K562 (cell line): ENCODE data around the gene DCLK1. TPM values are rescaled to one million over a fixed set of nuclear protein-coding genes. Genes with fewer than 3 reads are reported as not detected.

Experiments used
- ATAC-seq: fragments of 200-7000 bp; cut with Tn5 transposase; 3 replicates; pipeline ENCODE4 v1.9.1; 2020; ENCODE audit warnings: moderate library complexity
- BruUV-seq: library from RNA; stranded (reverse); fragments of 400-500 nt; replicated peaks from 2 replicates; lab custom pipeline; 2021; lab: Mats Ljungman, UMichigan
- CTCF ChIA-PET: fragments of 300-600 bp; formaldehyde crosslinking; extraction: SDS; loops from one replicate; lab custom pipeline; 2021; ENCODE audit warnings: low intra/inter-chr PET ratio; lab: Yijun Ruan, JAX
- POLR2A ChIA-PET: fragments of 300-600, 350-650 bp; sonication (Branson Sonifier 250); formaldehyde crosslinking; extraction: SDS; loops from one replicate; lab custom pipeline; 2021; ENCODE audit warnings: antibody characterized with exemption, inconsistent platforms; lab: Yijun Ruan, JAX
- DNase-seq, 4 experiments: peaks; one replicate each; pipeline versions ENCODE4 v3.0.0 to v3.0.0-alpha.2; 2011 to 2018; ENCODE audit warnings: low spot score in 3 of 4, mixed read lengths in 3 of 4; ENCODE audit errors: extremely low read depth in 1 of 4
- FAIRE-seq: peaks from 2 replicates; lab custom pipeline; 2011; peaks lifted over from hg19 to GRCh38; lab: Jason Lieb, UNC
- H2AFZ ChIP-seq: 2 replicates; pipeline ENCODE4 v1.6.0; 2011; ENCODE audit warnings: low read depth, low read length, control low read depth, inconsistent platforms
- H3K27ac ChIP-seq: fragments of 200-600 bp; 3 replicates; pipeline ENCODE4 v1.8.0; 2011; ENCODE audit warnings: low read depth, mild to moderate bottlenecking, control low read depth, inconsistent platforms, low read length, moderate library complexity, mixed read lengths; ENCODE audit errors: extremely low read depth
- H3K27me3 ChIP-seq, 2 experiments: fragments of 300-600 bp in 1 of 2; 2 replicates in 1 of 2; 3 replicates in 1 of 2; pipeline versions ENCODE4 v1.6.0 to v1.8.0; 2011; ENCODE audit warnings: inconsistent platforms in 2 of 2, low read length in 2 of 2, mild to moderate bottlenecking in 1 of 2, mixed read lengths in 1 of 2, moderate library complexity in 1 of 2; ENCODE audit not compliant: control insufficient read depth in 2 of 2, insufficient read depth in 2 of 2
- H3K36me3 ChIP-seq: fragments of 300-600 bp; 3 replicates; pipeline ENCODE4 v1.8.0; 2011; ENCODE audit warnings: mild to moderate bottlenecking, low read length, inconsistent platforms; ENCODE audit not compliant: control insufficient read depth, insufficient read depth
- H3K4me1 ChIP-seq, 2 experiments: fragments of 200-600 bp in 1 of 2; replicated peaks in 1 of 2; 2 replicates in 1 of 2; 3 replicates in 1 of 2; pipeline versions ENCODE4 v1.5.1 to v1.8.0; 2011; ENCODE audit warnings: inconsistent platforms in 2 of 2, low read length in 2 of 2, mild to moderate bottlenecking in 1 of 2, mixed read lengths in 1 of 2, moderate library complexity in 1 of 2; ENCODE audit not compliant: control insufficient read depth in 2 of 2, insufficient read depth in 2 of 2
- H3K4me2 ChIP-seq: 2 replicates; pipeline ENCODE4 v1.6.1; 2011; ENCODE audit warnings: low read length, control low read depth, inconsistent platforms, mixed read lengths; ENCODE audit not compliant: insufficient read depth
- H3K4me3 ChIP-seq: fragments of 200-600 bp; sonication (generic), shearing (Covaris generic); 2 replicates; pipeline ENCODE4 v1.5.1; 2016; ENCODE audit warnings: control low read depth, inconsistent platforms
- H3K79me2 ChIP-seq: fragments of 200-600 bp; 3 replicates; pipeline ENCODE4 v1.8.0; 2011; ENCODE audit warnings: low read length, inconsistent platforms; ENCODE audit not compliant: control insufficient read depth, insufficient read depth
- H3K9ac ChIP-seq, 2 experiments: 2 replicates each; pipeline versions ENCODE4 v1.6.0 to v1.6.1; 2011; ENCODE audit warnings: low read depth in 2 of 2, low read length in 2 of 2, control low read depth in 1 of 2, inconsistent platforms in 1 of 2, mild to moderate bottlenecking in 1 of 2, mixed read lengths in 1 of 2; ENCODE audit not compliant: insufficient read depth in 1 of 2
- H3K9me1 ChIP-seq: one replicate; pipeline ENCODE4 v1.6.0; 2011; ENCODE audit warnings: inconsistent platforms, mild to moderate bottlenecking, low read length, moderate library complexity; ENCODE audit not compliant: control insufficient read depth, insufficient read depth
- H3K9me3 ChIP-seq: replicated peaks from 2 replicates; pipeline ENCODE4 v1.5.1; 2011; ENCODE audit warnings: low read depth, low read length, inconsistent platforms; ENCODE audit not compliant: control insufficient read depth, insufficient read depth
- H4K20me1 ChIP-seq: replicated peaks from 2 replicates; pipeline ENCODE4 v1.6.1; 2011; ENCODE audit warnings: low read length, inconsistent platforms, mixed read lengths; ENCODE audit not compliant: control insufficient read depth, insufficient read depth
- ATF2 ChIP-seq: sonication (generic); formaldehyde crosslinking; IDR thresholded peaks from 2 replicates; pipeline ENCODE4 v1.8.1; 2022; ENCODE audit warnings: missing genetic modification reagents
- BRD4 ChIP-seq: fragments of 200-600 bp; sonication (generic); IDR thresholded peaks from 2 replicates; pipeline ENCODE4 v1.6.1; 2017; ENCODE audit warnings: inconsistent platforms
- CCNT2 ChIP-seq: IDR thresholded peaks from 2 replicates; pipeline ENCODE4 v1.6.1; 2011; ENCODE audit warnings: borderline replicate concordance, low read depth, mild to moderate bottlenecking, moderate library complexity, mixed read lengths, low read length; ENCODE audit not compliant: insufficient read length; ENCODE audit errors: extremely low read depth
- ELF1 ChIP-seq: fragments of 200-800 bp; sonication (Bioruptor generic); IDR thresholded peaks from 2 replicates; pipeline ENCODE4 v1.6.1; 2016; ENCODE audit warnings: missing genetic modification characterization, missing compliant biosample characterization
- LCOR ChIP-seq: sonication (generic); formaldehyde crosslinking; IDR thresholded peaks from 2 replicates; pipeline ENCODE4 v1.8.0; 2022; ENCODE audit warnings: mild to moderate bottlenecking, missing genetic modification reagents
- MCM2 ChIP-seq: fragments of 450-650 bp; IDR thresholded peaks from 2 replicates; pipeline ENCODE4 v1.6.1; 2017; ENCODE audit warnings: low read depth, mild to moderate bottlenecking
- MED1 ChIP-seq: sonication (generic); formaldehyde crosslinking; IDR thresholded peaks from 2 replicates; pipeline ENCODE4 v1.8.1; 2023; ENCODE audit warnings: missing genetic modification reagents, borderline replicate concordance
- MTA3 ChIP-seq: fragments of 450-650 bp; formaldehyde crosslinking; IDR thresholded peaks from 2 replicates; pipeline ENCODE4 v1.6.1; 2017; ENCODE audit warnings: mild to moderate bottlenecking, borderline replicate concordance
- NUFIP1 ChIP-seq: fragments of 450-650 bp; IDR thresholded peaks from 2 replicates; pipeline ENCODE4 v1.6.1; 2018; ENCODE audit not compliant: partially characterized antibody
- PCBP1 ChIP-seq: fragments of 200-400 bp; formaldehyde crosslinking; IDR thresholded peaks from 2 replicates; pipeline ENCODE4 v1.6.1; 2018; ENCODE audit warnings: mild to moderate bottlenecking, low read depth, low read length; ENCODE audit not compliant: poor library complexity, severe bottlenecking
- PCBP2 ChIP-seq: fragments of 200-400 bp; formaldehyde crosslinking; IDR thresholded peaks from 2 replicates; pipeline ENCODE4 v1.6.1; 2018; ENCODE audit warnings: low read length, low read depth, mild to moderate bottlenecking, moderate library complexity; ENCODE audit not compliant: poor library complexity, severe bottlenecking
- SRSF9 ChIP-seq: fragments of 200-400 bp; formaldehyde crosslinking; IDR thresholded peaks from 2 replicates; pipeline ENCODE4 v1.6.1; 2017; ENCODE audit warnings: low read depth, low read length, borderline replicate concordance
- THRB ChIP-seq: fragments of 450-650 bp; formaldehyde crosslinking; conservative IDR thresholded peaks from 2 replicates; pipeline ENCODE4 v1.4.0; 2022; ENCODE audit warnings: mild to moderate bottlenecking, missing genetic modification characterization
- ZBTB17 ChIP-seq: fragments of 450-650 bp; formaldehyde crosslinking; IDR thresholded peaks from 2 replicates; pipeline ENCODE4 v1.4.0; 2020; ENCODE audit warnings: mild to moderate bottlenecking
- ZNF282 ChIP-seq: sonication (generic); formaldehyde crosslinking; IDR thresholded peaks from 2 replicates; pipeline ENCODE4 v1.8.1; 2023; ENCODE audit warnings: missing genetic modification reagents
- ZNF668 ChIP-seq: fragments of 250-450 bp; sonication (Bioruptor Pico); IDR thresholded peaks from 2 replicates; pipeline ENCODE4 v1.8.0; 2022; ENCODE audit warnings: mild to moderate bottlenecking, inconsistent platforms
- WGBS: fragments of 100-300 bp; shearing (Covaris generic); methylation state at CpG from one replicate; pipeline ENCODE4 v1.1.6; 2016; ENCODE audit warnings: low coverage, mixed read lengths; ENCODE audit not compliant: insufficient coverage; ENCODE audit errors: missing lambda C conversion rate; 5-methylcytosine and 5-hydroxymethylcytosine counted together
- in situ Hi-C: fragments of 300-500 bp; cut with MboI; formaldehyde crosslinking; loops from 4 replicates; pipeline ENCODE4 v1.15.0; 2018; ENCODE audit warnings: inconsistent platforms, mixed read lengths
- intact Hi-C: fragments of 100-400 bp; cut with micrococcal nuclease; formaldehyde crosslinking; loops from 2 replicates; pipeline ENCODE4 v1.14.2; 2022
- polyA plus RNA-seq, 8 experiments: library from polyadenylated mRNA; depleted of rRNA in 4 of 8; stranded (reverse) in 5 of 8; unstranded in 3 of 8; fragments of >200 nt; fragmentation: Nextera tagmentation in 2 of 8; fragmentation: Illumina TruSeq in 1 of 8; extraction: Ambion mirVana in 2 of 8; extraction: Trizol in 1 of 8; gene quantifications; 2 replicates each; pipeline versions ENCODE4 v1.2.1 to v1.2.3, GENCODE V29; 2011 to 2014; ENCODE audit warnings: inconsistent platforms in 1 of 8, missing spikeins in 1 of 8
- total RNA-seq, 7 experiments: library from RNA; depleted of rRNA in 6 of 7; stranded (reverse); fragments of >200 nt in 6 of 7; fragmentation: Illumina TruSeq in 2 of 7; extraction: Trizol in 2 of 7; gene quantifications; 2 replicates each; pipeline versions ENCODE4 v1.2.1 to v1.2.3, GENCODE V29; 2011 to 2021; ENCODE audit warnings: low replicate concordance in 1 of 7
- TF ChIP-seq, protein P1 (sequence below): sonication (generic); formaldehyde crosslinking; IDR thresholded peaks from 2 replicates; pipeline ENCODE4 v1.8.1; 2023; ENCODE audit warnings: mild to moderate bottlenecking, missing genetic modification reagents, moderate library complexity

The DCLK1 gene
- total and polyA plus RNA-seq, 9 of the 15 experiments (the other 6 are each of a cell fraction or from before 2014, with no cell fraction given): 0.07 TPM; not detected in 8

- no peak for TF ChIP-seq MED1 (CRISPR knock-in tag)
- TF ChIP-seq THRB (CRISPR knock-in tag): no peak
- TF ChIP-seq, all 486 proteins: peak for 0
Measured at GRCh38 chr13:36154567-36155291, 23.5 kb upstream of the DCLK1 start (continued).

- no peak overlapping the region for H3K4me3 ChIP-seq
- intact Hi-C loops (no loop called here), in situ Hi-C loops (no loop called here)
- WGBS: 0% methylated on average over 1 of the region's 1 CpG
- FAIRE-seq (no peak), ATAC-seq (no peak), DNase-seq (no peak)
- H3K36me3 ChIP-seq: no peaks in the 10 kb centered on the region
- no peak for TF ChIP-seq LCOR (CRISPR knock-in tag)
- no peak for TF ChIP-seq ELF1 (tag)
- no peak for TF ChIP-seq BRD4
- no peak for TF ChIP-seq MCM2
- no peak for TF ChIP-seq PCBP1
- no peak for TF ChIP-seq MTA3
- TF ChIP-seq, protein P1, sequence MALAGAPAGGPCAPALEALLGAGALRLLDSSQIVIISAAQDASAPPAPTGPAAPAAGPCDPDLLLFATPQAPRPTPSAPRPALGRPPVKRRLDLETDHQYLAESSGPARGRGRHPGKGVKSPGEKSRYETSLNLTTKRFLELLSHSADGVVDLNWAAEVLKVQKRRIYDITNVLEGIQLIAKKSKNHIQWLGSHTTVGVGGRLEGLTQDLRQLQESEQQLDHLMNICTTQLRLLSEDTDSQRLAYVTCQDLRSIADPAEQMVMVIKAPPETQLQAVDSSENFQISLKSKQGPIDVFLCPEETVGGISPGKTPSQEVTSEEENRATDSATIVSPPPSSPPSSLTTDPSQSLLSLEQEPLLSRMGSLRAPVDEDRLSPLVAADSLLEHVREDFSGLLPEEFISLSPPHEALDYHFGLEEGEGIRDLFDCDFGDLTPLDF (CRISPR knock-in tag): no peak
- TF ChIP-seq NUFIP1: no peak
- no peak for TF ChIP-seq ZNF282
- TF ChIP-seq ZNF668 (CRISPR knock-in tag): no peak
- TF ChIP-seq SRSF9: no peak
- no peak for TF ChIP-seq CCNT2
- TF ChIP-seq ATF2 (CRISPR knock-in tag): no peak
- no peak for TF ChIP-seq PCBP2
- TF ChIP-seq ZBTB17 (CRISPR knock-in tag): no peak
- no peak overlapping the region for H3K9ac ChIP-seq
- ChIA-PET CTCF (no interaction called here), POLR2A (no interaction called here)
- no peaks in the 10 kb centered on the region for H3K9me1 ChIP-seq
- H3K9me3 ChIP-seq: no peaks in the 10 kb centered on the region
- no TSS peak for BruUV-seq
- no peak overlapping the region for H2AFZ ChIP-seq
- no peaks in the 10 kb centered on the region for H3K79me2 ChIP-seq
- H3K4me1 ChIP-seq: peaks cover 0 to 4% of the 10 kb centered on the region in 2 experiments; a peak in 1 of 5 replicates
- H3K27me3 ChIP-seq: peaks cover 0 to 6% of the 10 kb centered on the region in 2 experiments; a peak in 1 of 5 replicates
- no peak overlapping the region for H3K4me2 ChIP-seq
- H3K27ac ChIP-seq: no peak overlapping the region
- no peaks in the 10 kb centered on the region for H4K20me1 ChIP-seq
Measured at GRCh38 chr13:36151591-36151990, 20.4 kb upstream of the DCLK1 start.
